Stomach (tissue), 4 donors: Measurements from ENCODE around the gene CARMIL1.

ENCODE experiments used
- CTCF ChIP-seq, 7 experiments: fragments of 450-650 bp in 4 of 7; fragments of 200-600 bp in 3 of 7; sonication (generic) in 3 of 7; IDR thresholded peaks; one replicate each; pipeline ENCODE4 v1.5.1; 2016 to 2019; ENCODE audit warnings: antibody characterized with exemption in 7 of 7, control low read depth in 2 of 7, mild to moderate bottlenecking in 1 of 7
- EP300 ChIP-seq: sonication (generic); formaldehyde crosslinking; IDR thresholded peaks from one replicate; pipeline ENCODE4 v1.6.1; 2017; ENCODE audit warnings: antibody characterized with exemption
- POLR2A ChIP-seq, 4 donors: fragments of 450-650 bp; IDR thresholded peaks; one replicate each; pipeline ENCODE4 v1.6.1; 2016; ENCODE audit warnings: antibody characterized with exemption in 4 of 4, control low read depth in 2 of 4, mild to moderate bottlenecking in 1 of 4, moderate library complexity in 1 of 4
- POLR2AphosphoS5 ChIP-seq, 3 donors: sonication (generic); formaldehyde crosslinking; IDR thresholded peaks; one replicate each; pipeline ENCODE4 v1.6.1; 2016; ENCODE audit warnings: antibody characterized with exemption in 3 of 3

- no peak for TF ChIP-seq CTCF (IDR thresholded peaks at IDR 0.05)
- no peak for TF ChIP-seq POLR2A (IDR thresholded peaks at IDR 0.05)
- TF ChIP-seq EP300, result no peak
- TF ChIP-seq POLR2AphosphoS5 (IDR thresholded peaks at IDR 0.05), result no peak
These were observed 132.3 kb downstream of the CARMIL1 start for GRCh38 chr6:25411316-25411950.
